Tibial artery (tissue), 4 donors: ENCODE data around the gene FAM120B.

Experiments used
- DNase-seq, 2 donors: peaks; one replicate each; pipeline ENCODE4 v3.0.0-alpha.2; 2019
- H3K27ac ChIP-seq, 2 donors: fragments of 200-600 bp; sonication (generic) in 1 of 2; 1 replicate in 1 of 2; 2 replicates in 1 of 2; pipeline ENCODE4 v1.5.1; 2018 to 2019; ENCODE audit warnings: mild to moderate bottlenecking in 1 of 2
- H3K27me3 ChIP-seq, 2 donors: fragments of 200-600 bp; sonication (generic) in 1 of 2; one replicate each; pipeline versions ENCODE4 v1.5.1 to v1.6.0; 2016 to 2019
- H3K36me3 ChIP-seq, 3 donors: fragments of 200-600 bp; sonication (generic) in 2 of 3; one replicate each; pipeline ENCODE4 v1.5.1; 2016 to 2019; ENCODE audit warnings: mild to moderate bottlenecking in 2 of 3
- H3K4me1 ChIP-seq, 4 donors: fragments of 200-600 bp; sonication (generic) in 2 of 4; 1 replicate in 3 of 4; 2 replicates in 1 of 4; pipeline ENCODE4 v1.5.1; 2016 to 2019
- H3K4me3 ChIP-seq, 2 donors: fragments of 200-600 bp; sonication (generic) in 1 of 2; 1 replicate in 1 of 2; 2 replicates in 1 of 2; pipeline ENCODE4 v1.5.1; 2018 to 2019; ENCODE audit warnings: mild to moderate bottlenecking in 2 of 2
- H3K9me3 ChIP-seq, 3 donors: fragments of 200-600 bp; sonication (generic) in 1 of 3; one replicate each; pipeline ENCODE4 v1.5.1; 2016 to 2019
- intact Hi-C: fragments of 100-400 bp; cut with DNase I; formaldehyde crosslinking; loops from one replicate; pipeline ENCODE4 v1.15.0; 2023; ENCODE audit warnings: low total_unique reads
- TF ChIP-seq, protein P1 (sequence below), 2 experiments: fragments of 200-600 bp in 1 of 2; fragments of 450-650 bp in 1 of 2; IDR thresholded peaks; one replicate each; pipeline ENCODE4 v1.5.1; 2017 to 2019; ENCODE audit warnings: antibody characterized with exemption in 2 of 2, mild to moderate bottlenecking in 1 of 2, moderate library complexity in 1 of 2

FAM120B gene

GRCh38 chr6:170420283-170420682, 113.7 kb downstream of the FAM120B start:
- Histone ChIP-seq H3K36me3 (no peaks in the 10 kb centered on the region), H3K27me3 (peaks cover 0 to 18% of the 10 kb centered on the region in 2 donors), H3K27ac (no peak overlapping the region), H3K4me3 (no peak overlapping the region), H3K4me1 (no peaks in the 10 kb centered on the region), H3K9me3 (no peaks in the 10 kb centered on the region)
- TF ChIP-seq, protein P1, sequence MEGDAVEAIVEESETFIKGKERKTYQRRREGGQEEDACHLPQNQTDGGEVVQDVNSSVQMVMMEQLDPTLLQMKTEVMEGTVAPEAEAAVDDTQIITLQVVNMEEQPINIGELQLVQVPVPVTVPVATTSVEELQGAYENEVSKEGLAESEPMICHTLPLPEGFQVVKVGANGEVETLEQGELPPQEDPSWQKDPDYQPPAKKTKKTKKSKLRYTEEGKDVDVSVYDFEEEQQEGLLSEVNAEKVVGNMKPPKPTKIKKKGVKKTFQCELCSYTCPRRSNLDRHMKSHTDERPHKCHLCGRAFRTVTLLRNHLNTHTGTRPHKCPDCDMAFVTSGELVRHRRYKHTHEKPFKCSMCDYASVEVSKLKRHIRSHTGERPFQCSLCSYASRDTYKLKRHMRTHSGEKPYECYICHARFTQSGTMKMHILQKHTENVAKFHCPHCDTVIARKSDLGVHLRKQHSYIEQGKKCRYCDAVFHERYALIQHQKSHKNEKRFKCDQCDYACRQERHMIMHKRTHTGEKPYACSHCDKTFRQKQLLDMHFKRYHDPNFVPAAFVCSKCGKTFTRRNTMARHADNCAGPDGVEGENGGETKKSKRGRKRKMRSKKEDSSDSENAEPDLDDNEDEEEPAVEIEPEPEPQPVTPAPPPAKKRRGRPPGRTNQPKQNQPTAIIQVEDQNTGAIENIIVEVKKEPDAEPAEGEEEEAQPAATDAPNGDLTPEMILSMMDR (IDR thresholded peaks at IDR 0.05) = no peak
- DNase-seq = no peak
- intact Hi-C loops = no loop called here

DNA sequence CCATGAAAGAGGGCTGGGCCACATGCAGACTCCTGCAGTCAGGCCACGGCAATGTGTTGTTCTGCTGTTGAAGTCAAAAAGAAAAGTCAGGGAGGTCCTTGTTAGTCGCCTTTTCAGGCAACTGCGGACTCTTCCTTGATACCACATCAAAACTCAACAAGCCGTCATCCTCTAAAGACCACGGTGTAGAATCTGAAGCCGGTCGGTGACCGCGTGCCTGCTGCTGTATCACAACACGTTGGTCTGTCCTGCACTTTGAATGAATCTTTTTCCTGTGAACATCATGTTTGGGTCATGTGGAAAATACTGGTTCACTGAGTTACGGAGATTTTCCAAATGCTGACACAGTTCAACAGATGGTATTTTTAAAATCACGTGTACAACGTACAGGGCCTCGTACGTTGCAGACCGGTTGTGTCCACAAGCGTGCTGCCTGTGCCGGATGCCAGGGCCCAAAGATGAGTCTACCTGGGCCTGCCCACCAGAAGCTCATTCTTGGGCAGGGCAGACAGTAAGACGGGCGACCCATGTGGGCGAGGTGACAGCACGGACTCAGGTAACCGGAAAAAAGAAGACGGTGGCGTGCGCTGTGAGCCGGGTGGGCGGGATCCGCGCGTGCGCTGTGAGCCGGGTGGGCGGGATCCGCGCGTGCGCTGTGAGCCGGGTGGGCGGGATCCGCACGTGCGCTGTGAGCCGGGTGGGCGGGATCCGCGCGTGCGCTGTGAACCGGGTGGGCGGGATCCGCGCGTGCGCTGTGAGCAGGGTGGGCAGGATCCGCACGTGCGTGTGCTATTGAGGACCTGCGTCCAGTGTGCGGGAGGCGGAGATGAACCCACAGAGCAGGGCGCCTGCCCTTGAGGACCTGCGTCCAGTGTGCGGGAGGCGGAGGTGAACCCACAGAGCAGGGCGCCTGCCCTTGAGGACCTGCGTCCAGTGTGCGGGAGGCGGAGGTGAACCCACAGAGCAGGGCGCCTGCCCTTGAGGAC, 114.5 kb downstream of the FAM120B start:
- Histone ChIP-seq H3K27me3 (peaks cover 0 to 18% of the 10 kb centered on the region in 2 donors), H3K9me3 (no peaks in the 10 kb centered on the region), H3K36me3 (no peaks in the 10 kb centered on the region), H3K27ac (no peak overlapping the region), H3K4me1 (no peaks in the 10 kb centered on the region), H3K4me3 (no peak overlapping the region)
- TF ChIP-seq, protein P1 (IDR thresholded peaks at IDR 0.05) = no peak
- no peak for DNase-seq
- intact Hi-C loops = no loop called here

DNA sequence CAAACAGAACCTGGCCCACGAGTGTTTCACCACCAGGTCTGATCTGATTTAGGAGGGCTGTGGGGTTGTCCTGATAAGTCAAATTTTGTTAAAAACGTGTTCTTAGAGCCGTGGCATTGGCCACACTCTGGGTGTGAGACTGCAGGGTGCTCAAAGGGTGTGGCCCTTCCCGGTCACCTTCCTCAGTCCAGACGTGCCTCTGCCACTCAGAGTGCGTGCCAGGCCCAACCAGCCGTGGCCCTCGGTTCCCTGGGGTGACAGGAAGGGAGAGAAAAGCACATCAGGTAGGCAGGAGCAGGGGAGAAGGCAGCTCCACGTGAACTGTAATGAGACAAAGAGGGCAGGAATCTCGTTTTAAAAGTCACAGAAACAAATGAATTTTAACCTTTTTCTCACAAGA, 115.4 kb downstream of the FAM120B start:
- no peaks in the 10 kb centered on the region for H3K9me3 ChIP-seq
- H3K4me3 ChIP-seq = no peak overlapping the region
- no peaks in the 10 kb centered on the region for H3K4me1 ChIP-seq
- DNase-seq = no peak
- intact Hi-C loops = no loop called here
- no peak overlapping the region for H3K27ac ChIP-seq
- TF ChIP-seq, protein P1 (IDR thresholded peaks at IDR 0.05) = no peak
- peaks cover 0 to 18% of the 10 kb centered on the region in 2 donors for H3K27me3 ChIP-seq
- H3K36me3 ChIP-seq = no peaks in the 10 kb centered on the region

- intact Hi-C loops = no loop called here
- no peaks in the 10 kb centered on the region for H3K9me3 ChIP-seq
- H3K4me1 ChIP-seq = no peaks in the 10 kb centered on the region
- no peak overlapping the region for H3K27ac ChIP-seq
- TF ChIP-seq, protein P1 (IDR thresholded peaks at IDR 0.05) = no peak
- peaks cover 0 to 15% of the 10 kb centered on the region in 2 donors for H3K27me3 ChIP-seq
- H3K4me3 ChIP-seq = no peak overlapping the region
- no peaks in the 10 kb centered on the region for H3K36me3 ChIP-seq
- DNase-seq = no peak
Observed at GRCh38 chr6:170423030-170423429, 116.5 kb downstream of the FAM120B start.

- H3K4me1 ChIP-seq = no peaks in the 10 kb centered on the region
- H3K4me3 ChIP-seq = no peak overlapping the region
- intact Hi-C loops = no loop called here
- no peak for DNase-seq
- H3K27me3 ChIP-seq = peaks cover 0 to 15% of the 10 kb centered on the region in 2 donors
- TF ChIP-seq, protein P1 (IDR thresholded peaks at IDR 0.05) = no peak
- H3K36me3 ChIP-seq = no peaks in the 10 kb centered on the region
- H3K9me3 ChIP-seq = no peaks in the 10 kb centered on the region
- H3K27ac ChIP-seq = no peak overlapping the region
Observed at GRCh38 chr6:170423814-170424603, 117.5 kb downstream of the FAM120B start.
